Neural cell (in vitro differentiated cells): ENCODE data around the gene CWC25.

Experiments used
- POLR2AphosphoS5 ChIP-seq: IDR thresholded peaks from 2 replicates; pipeline ENCODE4 v1.6.1; 2012
- TF ChIP-seq, protein P1 (sequence below): fragments of 450-650 bp; IDR thresholded peaks from 2 replicates; pipeline ENCODE4 v1.5.1; 2014; ENCODE audit warnings: antibody characterized with exemption, mild to moderate bottlenecking, moderate library complexity; ENCODE audit not compliant: poor library complexity, severe bottlenecking

DNA sequence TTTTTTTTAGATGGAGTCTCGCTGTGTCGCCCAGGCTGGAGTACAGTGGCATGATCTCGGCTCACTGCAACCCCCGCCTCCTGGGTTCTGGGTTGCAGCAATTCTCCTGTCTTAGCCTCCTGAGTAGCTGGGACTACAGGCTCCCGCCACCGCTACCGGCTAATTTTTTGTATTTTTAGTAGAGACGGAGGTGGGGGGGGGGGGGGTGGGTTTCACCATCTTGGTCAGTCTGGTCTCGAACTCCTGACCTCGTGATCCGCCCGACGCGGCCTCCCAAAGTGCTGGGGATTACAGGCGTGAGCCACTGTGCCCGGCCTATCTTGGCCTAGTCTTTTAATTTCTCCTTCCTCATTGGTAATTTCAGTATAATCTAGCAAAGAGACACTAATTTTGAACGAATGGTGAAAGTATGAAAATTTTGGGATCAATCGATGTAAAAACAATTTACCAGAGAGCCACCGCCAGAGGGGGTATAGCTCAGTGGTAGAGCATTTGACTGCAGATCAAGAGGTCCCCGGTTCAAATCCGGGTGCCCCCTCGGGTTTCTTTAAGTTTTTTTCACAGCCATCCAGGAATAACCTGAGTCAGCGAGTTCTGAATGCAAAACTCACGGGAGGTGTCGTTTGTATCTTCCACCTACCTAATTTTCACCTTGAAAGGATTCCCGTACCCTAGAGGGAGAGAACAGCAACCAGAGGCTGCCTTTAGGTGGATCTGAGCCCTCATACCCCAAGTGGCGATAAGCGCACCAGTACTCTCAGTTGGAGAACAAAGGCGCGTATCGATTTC is 42.3 kb upstream of the CWC25 start:
- TF ChIP-seq POLR2AphosphoS5 = no peak
- TF ChIP-seq, protein P1, sequence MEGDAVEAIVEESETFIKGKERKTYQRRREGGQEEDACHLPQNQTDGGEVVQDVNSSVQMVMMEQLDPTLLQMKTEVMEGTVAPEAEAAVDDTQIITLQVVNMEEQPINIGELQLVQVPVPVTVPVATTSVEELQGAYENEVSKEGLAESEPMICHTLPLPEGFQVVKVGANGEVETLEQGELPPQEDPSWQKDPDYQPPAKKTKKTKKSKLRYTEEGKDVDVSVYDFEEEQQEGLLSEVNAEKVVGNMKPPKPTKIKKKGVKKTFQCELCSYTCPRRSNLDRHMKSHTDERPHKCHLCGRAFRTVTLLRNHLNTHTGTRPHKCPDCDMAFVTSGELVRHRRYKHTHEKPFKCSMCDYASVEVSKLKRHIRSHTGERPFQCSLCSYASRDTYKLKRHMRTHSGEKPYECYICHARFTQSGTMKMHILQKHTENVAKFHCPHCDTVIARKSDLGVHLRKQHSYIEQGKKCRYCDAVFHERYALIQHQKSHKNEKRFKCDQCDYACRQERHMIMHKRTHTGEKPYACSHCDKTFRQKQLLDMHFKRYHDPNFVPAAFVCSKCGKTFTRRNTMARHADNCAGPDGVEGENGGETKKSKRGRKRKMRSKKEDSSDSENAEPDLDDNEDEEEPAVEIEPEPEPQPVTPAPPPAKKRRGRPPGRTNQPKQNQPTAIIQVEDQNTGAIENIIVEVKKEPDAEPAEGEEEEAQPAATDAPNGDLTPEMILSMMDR = peak; percentile 67
